ENCODE data around the gene FAM78A. TPM values are rescaled to one million over a fixed set of nuclear protein-coding genes. Genes with fewer than 3 reads are reported as not detected.
"Not testable (repeated sequence)": the region's sequence is repeated elsewhere in the genome, so short reads cannot be mapped to it uniquely, and the experiment has no call there.

The FAM78A gene
- total and polyA plus RNA-seq, 5 donors = 37.9 to 63.8 (median 53.2) TPM

GRCh38 chr9:131273856-131274673 is 2.2 kb downstream of the FAM78A start:
- intact Hi-C loops (cut with DNase I) = loop anchor here in 3 of 4 donors (2.0 to 10.0 kb wide), 3 partner anchors 89 to 99 kb away; no protein-coding TSS in a partner anchor
- peak overlapping the region; percentile 98 for H3K27ac ChIP-seq (ENCODE audit: low read length)
- H3K27me3 ChIP-seq (ENCODE audit: control insufficient read depth, insufficient read depth) = no peaks in the 10 kb centered on the region
- peaks cover 6% of the 10 kb centered on the region for H3K4me1 ChIP-seq (ENCODE audit: control insufficient read depth, insufficient read depth, low read length)
- DNase-seq = peak; percentile 46 to 77 (median 53)
- H3K9me3 ChIP-seq (ENCODE audit: control insufficient read depth, low read length) = no peaks in the 10 kb centered on the region
- no peak for ATAC-seq
- 38% methylated on average over 13 of the region's 13 CpGs for WGBS
- H3K4me3 ChIP-seq (ENCODE audit: low read length) = peak overlapping the region; percentile 86

GRCh38 chr9:131273146-131273855 is 3.0 kb downstream of the FAM78A start:
- peak overlapping the region; percentile 98 for H3K27ac ChIP-seq (ENCODE audit: low read length)
- peaks cover 6% of the 10 kb centered on the region for H3K4me1 ChIP-seq (ENCODE audit: control insufficient read depth, insufficient read depth, low read length)
- H3K27me3 ChIP-seq (ENCODE audit: control insufficient read depth, insufficient read depth) = no peaks in the 10 kb centered on the region
- peak overlapping the region; percentile 86 for H3K4me3 ChIP-seq (ENCODE audit: low read length)
- intact Hi-C loops (cut with DNase I) = loop anchor here in 2 of 4 donors (10.0 kb wide), 2 partner anchors 88 to 98 kb away; no protein-coding TSS in a partner anchor
- no peaks in the 10 kb centered on the region for H3K9me3 ChIP-seq (ENCODE audit: control insufficient read depth, low read length)
- 37% methylated on average over 22 of the region's 22 CpGs for WGBS
- DNase-seq (peak; percentile 63 to 85 (median 83)), ATAC-seq (peak; percentile 1 to 33)

- no peaks in the 10 kb centered on the region for H3K27me3 ChIP-seq (ENCODE audit: control insufficient read depth, insufficient read depth)
- ATAC-seq (no peak), DNase-seq (peak in 1 of 3 donors; percentile 39)
- peak overlapping the region; percentile 12 for H3K4me3 ChIP-seq (ENCODE audit: low read length)
- intact Hi-C loops (cut with DNase I) = loop anchor here in 2 of 4 donors (10.0 kb wide), 2 partner anchors 87 to 97 kb away; no protein-coding TSS in a partner anchor
- H3K4me1 ChIP-seq (ENCODE audit: control insufficient read depth, insufficient read depth, low read length) = peaks cover 6% of the 10 kb centered on the region
- no peaks in the 10 kb centered on the region for H3K9me3 ChIP-seq (ENCODE audit: control insufficient read depth, low read length)
- H3K27ac ChIP-seq (ENCODE audit: low read length) = peak overlapping the region; percentile 89
- WGBS = 59% methylated on average over 3 of the region's 3 CpGs
Observed at GRCh38 chr9:131272212-131272611, 4.1 kb downstream of the FAM78A start.

- intact Hi-C loops (cut with DNase I) = loop anchor here in 2 of 4 donors (10.0 kb wide), 2 partner anchors 87 to 97 kb away; no protein-coding TSS in a partner anchor
- no peak for ATAC-seq
- H3K4me3 ChIP-seq (ENCODE audit: low read length) = no peak overlapping the region
- peak overlapping the region; percentile 90 for H3K27ac ChIP-seq (ENCODE audit: low read length)
- peak in 1 of 3 donors; percentile 78 for DNase-seq
- 52% methylated on average over 6 of the region's 6 CpGs for whole genome bisulfite sequencing
- no peaks in the 10 kb centered on the region for H3K27me3 ChIP-seq (ENCODE audit: control insufficient read depth, insufficient read depth)
- H3K4me1 ChIP-seq (ENCODE audit: control insufficient read depth, insufficient read depth, low read length) = peaks cover 10% of the 10 kb centered on the region
- H3K9me3 ChIP-seq (ENCODE audit: control insufficient read depth, low read length) = no peaks in the 10 kb centered on the region
Observed at GRCh38 chr9:131271506-131271931, 4.8 kb downstream of the FAM78A start.

GRCh38 chr9:131271016-131271273 is 5.4 kb downstream of the FAM78A start:
- not testable (repeated sequence) for H3K9me3 ChIP-seq (ENCODE audit: control insufficient read depth, low read length); H3K27me3 ChIP-seq (ENCODE audit: control insufficient read depth, insufficient read depth); H3K4me3 ChIP-seq (ENCODE audit: low read length); DNase-seq; ATAC-seq
- 63% methylated on average over 1 of the region's 1 CpG for WGBS
- intact Hi-C loops (cut with DNase I) = loop anchor here in 2 of 4 donors (10.0 kb wide), 2 partner anchors 86 to 96 kb away; no protein-coding TSS in a partner anchor
- Histone ChIP-seq H3K27ac (ENCODE audit: low read length) (peak overlapping the region; percentile 90), H3K4me1 (ENCODE audit: control insufficient read depth, insufficient read depth, low read length) (peaks cover 15% of the 10 kb centered on the region)

- peak; percentile 70 to 84 for ATAC-seq
- intact Hi-C loops (cut with DNase I) = loop anchor here in 2 of 4 donors (10.0 kb wide), 2 partner anchors 86 to 96 kb away; no protein-coding TSS in a partner anchor
- H3K4me3 ChIP-seq (ENCODE audit: low read length) = no peak overlapping the region
- H3K4me1 ChIP-seq (ENCODE audit: control insufficient read depth, insufficient read depth, low read length) = peaks cover 19% of the 10 kb centered on the region
- peak overlapping the region; percentile 90 for H3K27ac ChIP-seq (ENCODE audit: low read length)
- peak; percentile 84 to 93 (median 92) for DNase-seq
- 21% methylated on average over 20 of the region's 20 CpGs for WGBS
- H3K9me3 ChIP-seq (ENCODE audit: control insufficient read depth, low read length) = no peaks in the 10 kb centered on the region
- no peaks in the 10 kb centered on the region for H3K27me3 ChIP-seq (ENCODE audit: control insufficient read depth, insufficient read depth)
Observed at GRCh38 chr9:131270171-131271015, 5.9 kb downstream of the FAM78A start.

- Histone ChIP-seq H3K4me1 (ENCODE audit: control insufficient read depth, insufficient read depth, low read length) (peaks cover 19% of the 10 kb centered on the region), H3K27me3 (ENCODE audit: control insufficient read depth, insufficient read depth) (no peaks in the 10 kb centered on the region), H3K4me3 (ENCODE audit: low read length) (no peak overlapping the region), H3K9me3 (ENCODE audit: control insufficient read depth, low read length) (no peaks in the 10 kb centered on the region), H3K27ac (ENCODE audit: low read length) (peak overlapping the region; percentile 75)
- DNase-seq = peak in 2 of 3 donors; percentile 36 to 68
- intact Hi-C loops (cut with DNase I) = no loop called here
- peak; percentile 2 to 10 for ATAC-seq
- 46% methylated on average over 26 of the region's 26 CpGs for WGBS
Observed at GRCh38 chr9:131266266-131267229, 9.8 kb downstream of the FAM78A start.

GRCh38 chr9:131264231-131264630 is 12.1 kb downstream of the FAM78A start:
- DNase-seq = peak in 2 of 3 donors; percentile 34 to 79
- H3K4me1 ChIP-seq (ENCODE audit: control insufficient read depth, insufficient read depth, low read length) = peaks cover 13% of the 10 kb centered on the region
- WGBS = 50% methylated on average over 11 of the region's 11 CpGs
- no peaks in the 10 kb centered on the region for H3K9me3 ChIP-seq (ENCODE audit: control insufficient read depth, low read length)
- peak in 1 of 2 donors; percentile 24 for ATAC-seq
- intact Hi-C loops (cut with DNase I) = no loop called here
- H3K27me3 ChIP-seq (ENCODE audit: control insufficient read depth, insufficient read depth) = no peaks in the 10 kb centered on the region
- H3K4me3 ChIP-seq (ENCODE audit: low read length) = no peak overlapping the region
- peak overlapping the region; percentile 54 for H3K27ac ChIP-seq (ENCODE audit: low read length)

GRCh38 chr9:131263701-131264100 is 12.6 kb downstream of the FAM78A start:
- H3K4me3 ChIP-seq (ENCODE audit: low read length) = no peak overlapping the region
- H3K27me3 ChIP-seq (ENCODE audit: control insufficient read depth, insufficient read depth) = no peaks in the 10 kb centered on the region
- no peak for DNase-seq
- H3K4me1 ChIP-seq (ENCODE audit: control insufficient read depth, insufficient read depth, low read length) = peaks cover 12% of the 10 kb centered on the region
- H3K9me3 ChIP-seq (ENCODE audit: control insufficient read depth, low read length) = no peaks in the 10 kb centered on the region
- ATAC-seq = no peak
- 77% methylated on average over 6 of the region's 6 CpGs for whole genome bisulfite sequencing
- peak overlapping the region; percentile 21 for H3K27ac ChIP-seq (ENCODE audit: low read length)
- intact Hi-C loops (cut with DNase I) = no loop called here

Measured in right cardiac atrium (tissue), 5 donors.